Measurements from ENCODE around the gene FAM170B.

FAM170B gene

GRCh38 chr10:49152663-49153062 is 18.8 kb upstream of the FAM170B start:
- DNase-seq (ENCODE audit: low read depth in 2 of 2, low spot score in 1 of 2), result no peak

- no peak for DNase-seq (ENCODE audit: low read depth in 2 of 2, low spot score in 1 of 2)
These were observed 18.2 kb upstream of the FAM170B start for GRCh38 chr10:49152037-49152436.

GRCh38 chr10:49151481-49151880 is 17.7 kb upstream of the FAM170B start:
- no peak for DNase-seq (ENCODE audit: low read depth in 2 of 2, low spot score in 1 of 2)

DNA sequence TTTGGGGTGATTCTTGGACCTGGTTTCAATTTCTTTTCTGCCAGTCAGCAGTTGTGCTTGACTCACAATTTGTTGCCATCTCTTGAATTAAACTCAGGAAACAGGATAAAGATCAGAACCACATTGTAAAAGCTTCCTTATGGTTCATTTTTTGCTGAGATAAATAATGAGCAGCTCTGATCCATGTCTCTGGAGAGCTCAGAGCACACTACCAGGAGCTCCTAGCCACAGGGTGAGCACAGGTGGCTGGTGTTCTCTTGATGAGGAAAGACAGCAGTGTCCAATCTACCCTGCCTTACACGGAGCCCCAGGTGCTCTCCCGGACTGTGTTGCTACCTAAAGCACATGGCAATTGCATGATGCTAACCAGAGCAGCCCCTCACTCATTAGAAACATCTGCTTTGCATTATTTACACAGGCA is 17.2 kb upstream of the FAM170B start:
- no peak for DNase-seq (ENCODE audit: low read depth in 2 of 2, low spot score in 1 of 2)

DNA sequence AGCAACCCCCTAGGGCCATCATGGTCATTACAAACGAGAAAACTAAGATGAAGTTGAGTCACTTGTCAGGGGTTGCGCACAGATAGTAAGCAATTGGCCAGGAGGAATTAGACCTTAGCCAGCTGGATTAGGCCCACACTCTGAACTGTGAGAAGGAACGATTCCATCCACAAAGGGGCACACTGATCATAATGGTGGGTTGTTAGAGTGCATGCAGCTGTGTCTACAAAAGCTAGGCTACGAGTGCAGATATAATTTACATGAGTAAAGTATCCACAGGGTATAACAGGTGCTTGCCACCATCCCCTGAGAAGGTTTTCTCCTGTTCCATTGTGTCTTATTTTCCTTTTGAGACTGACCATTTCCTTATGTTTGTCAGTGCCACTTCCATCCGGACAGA is 16.6 kb upstream of the FAM170B start:
- DNase-seq (ENCODE audit: low read depth in 2 of 2, low spot score in 1 of 2), result no peak

DNA sequence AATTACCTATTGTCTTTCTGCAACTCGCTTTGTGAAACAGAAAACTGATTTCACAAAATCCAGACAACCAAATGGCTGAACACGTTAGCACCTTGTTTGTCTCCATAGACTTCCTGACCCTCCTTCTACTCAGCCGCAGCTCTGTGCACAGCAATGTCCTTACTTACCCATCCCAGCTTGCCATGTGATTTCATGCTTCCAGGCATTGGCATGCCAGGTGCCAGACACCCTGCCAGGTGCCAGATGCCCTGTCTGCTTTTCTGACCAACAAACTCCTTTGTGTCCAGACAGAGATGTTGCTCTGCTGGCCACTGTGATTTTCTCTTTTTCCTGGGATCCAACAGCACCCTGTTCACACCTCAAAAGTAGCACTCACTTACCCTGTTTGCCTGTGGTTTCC is 16.1 kb upstream of the FAM170B start:
- no peak for DNase-seq (ENCODE audit: low read depth in 2 of 2, low spot score in 1 of 2)

DNA sequence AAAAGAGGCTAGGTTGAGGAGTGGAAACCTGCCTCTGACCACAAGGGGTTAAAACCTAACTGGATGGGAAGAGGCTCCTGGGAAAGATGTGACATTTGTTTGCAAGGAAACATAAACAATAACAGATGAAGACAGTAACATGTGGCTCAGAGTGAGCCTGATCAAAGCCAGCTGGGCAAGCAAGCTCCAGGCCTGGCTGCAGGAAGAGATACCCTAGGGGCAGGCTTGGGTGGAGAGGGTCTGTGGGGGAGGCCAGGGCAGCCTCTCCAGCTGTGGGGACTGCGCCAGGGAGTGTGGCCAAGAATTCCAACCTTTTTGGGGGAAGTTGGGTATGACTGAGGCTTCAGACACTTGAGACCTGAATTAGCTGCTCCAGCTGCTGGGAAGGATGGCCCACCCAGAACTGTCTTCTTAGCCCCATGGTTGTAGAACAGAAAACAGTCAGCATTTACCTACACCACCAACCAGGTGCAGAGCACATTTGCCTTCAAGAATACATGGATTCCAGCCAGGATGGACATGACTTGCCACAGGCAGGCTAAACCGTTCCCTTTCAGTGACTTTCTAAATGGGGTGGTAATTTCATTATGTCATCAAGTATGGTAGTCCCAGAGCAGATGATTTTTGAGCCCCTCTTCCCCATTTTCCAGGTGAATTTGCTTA is 10.4 kb upstream of the FAM170B start:
- no peak for DNase-seq (ENCODE audit: low read depth in 2 of 2, low spot score in 1 of 2)

DNA sequence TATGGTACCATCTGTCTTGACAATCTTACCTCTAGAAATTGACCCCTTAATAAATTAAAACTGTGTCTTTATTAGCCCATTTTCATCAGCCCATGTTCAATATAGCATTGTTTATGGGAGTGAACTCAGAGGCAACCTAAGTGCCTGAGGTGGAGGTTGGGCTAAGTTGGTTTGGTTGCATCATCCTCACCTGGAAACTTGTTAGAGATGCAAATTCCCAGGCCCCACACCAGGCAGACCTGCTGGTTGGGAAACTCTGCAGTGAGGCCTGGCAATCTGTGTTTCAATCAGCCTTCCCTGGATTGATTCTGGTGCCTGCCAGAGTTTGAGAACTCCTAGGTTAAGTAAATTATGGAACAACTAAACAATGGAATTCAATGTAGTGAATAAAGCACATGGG is 9.4 kb upstream of the FAM170B start:
- DNase-seq (ENCODE audit: low read depth in 2 of 2, low spot score in 1 of 2), result no peak

DNA sequence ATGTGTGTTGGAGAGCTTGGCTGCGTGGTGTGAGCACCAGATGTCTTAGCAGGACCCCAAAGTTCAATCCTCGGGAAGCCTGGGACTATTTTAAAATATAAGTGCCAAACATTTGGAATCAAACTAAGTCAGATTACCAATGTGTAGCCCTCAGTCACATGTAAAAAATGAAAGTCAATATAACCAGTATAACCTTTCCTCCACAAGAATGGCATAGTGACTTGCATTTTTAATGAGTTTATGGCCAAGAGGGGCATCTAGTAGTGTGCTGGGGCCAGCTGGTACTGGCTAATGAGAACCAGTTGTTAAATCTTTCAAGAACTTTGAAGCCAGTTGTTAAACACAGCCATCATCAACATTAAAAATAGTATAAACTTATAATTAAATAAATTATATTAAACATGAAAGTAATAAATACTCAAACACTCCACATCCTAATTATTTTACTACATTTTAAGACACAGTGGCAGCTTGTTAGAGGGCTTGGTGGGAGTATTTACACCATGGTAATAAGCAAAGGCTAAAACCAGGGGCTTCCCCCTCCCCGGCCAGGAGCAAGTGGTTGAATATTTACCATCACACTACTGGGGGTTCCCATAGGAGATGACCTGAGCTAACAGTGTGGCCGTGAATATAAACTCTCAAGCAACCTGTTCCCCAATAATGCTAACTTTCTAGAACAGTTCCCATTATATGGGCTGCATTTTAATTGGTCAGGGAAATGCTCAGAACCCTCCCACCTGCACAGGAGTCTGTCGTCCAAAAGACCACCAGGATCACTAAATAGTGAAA is 7.9 kb upstream of the FAM170B start:
- DNase-seq (ENCODE audit: low read depth in 2 of 2, low spot score in 1 of 2), result no peak

DNA sequence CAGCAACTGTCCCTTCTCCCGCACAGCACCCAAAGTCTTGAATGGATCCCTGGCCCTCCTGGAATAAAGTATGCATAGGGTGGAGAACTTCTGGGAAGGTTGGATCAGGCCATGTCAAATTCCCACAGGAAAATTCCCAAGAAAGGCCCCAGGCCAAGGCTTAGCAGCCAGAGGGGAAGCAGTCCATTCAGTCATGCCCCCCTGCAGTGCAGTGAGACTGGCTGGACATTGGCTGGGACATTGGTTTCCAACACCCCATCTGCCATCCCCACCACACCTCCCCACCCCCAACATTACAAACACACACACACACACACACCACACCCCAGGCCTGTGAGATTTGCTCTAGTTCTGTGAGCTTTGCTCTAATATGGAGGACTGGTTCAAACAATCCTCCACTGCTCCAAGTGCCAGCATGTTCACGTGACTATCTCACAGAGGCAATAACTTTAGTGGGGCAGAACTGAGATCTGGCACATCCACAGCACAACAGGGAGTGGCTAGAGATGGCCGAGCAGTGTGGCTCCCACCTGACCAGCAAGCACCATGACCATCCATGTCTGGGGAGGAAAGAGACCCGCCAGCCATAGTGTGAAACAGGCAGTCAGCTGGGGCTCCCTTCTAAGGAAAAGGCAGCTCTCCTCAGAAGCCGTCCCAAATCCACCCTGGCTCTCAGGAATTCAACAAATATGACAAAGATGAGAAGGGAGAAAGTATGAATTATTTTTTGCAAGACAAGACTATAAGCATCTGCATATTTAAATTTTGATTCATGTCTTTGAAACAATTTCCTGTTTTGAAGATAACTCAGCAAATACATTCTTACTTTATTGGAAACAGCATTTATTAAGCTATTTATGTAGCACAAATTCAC is 6.7 kb upstream of the FAM170B start:
- no peak for DNase-seq (ENCODE audit: low read depth in 2 of 2, low spot score in 1 of 2)

GRCh38 chr10:49139846-49140195 is 6.0 kb upstream of the FAM170B start:
- DNase-seq (ENCODE audit: low read depth in 2 of 2, low spot score in 1 of 2), result no peak

DNA sequence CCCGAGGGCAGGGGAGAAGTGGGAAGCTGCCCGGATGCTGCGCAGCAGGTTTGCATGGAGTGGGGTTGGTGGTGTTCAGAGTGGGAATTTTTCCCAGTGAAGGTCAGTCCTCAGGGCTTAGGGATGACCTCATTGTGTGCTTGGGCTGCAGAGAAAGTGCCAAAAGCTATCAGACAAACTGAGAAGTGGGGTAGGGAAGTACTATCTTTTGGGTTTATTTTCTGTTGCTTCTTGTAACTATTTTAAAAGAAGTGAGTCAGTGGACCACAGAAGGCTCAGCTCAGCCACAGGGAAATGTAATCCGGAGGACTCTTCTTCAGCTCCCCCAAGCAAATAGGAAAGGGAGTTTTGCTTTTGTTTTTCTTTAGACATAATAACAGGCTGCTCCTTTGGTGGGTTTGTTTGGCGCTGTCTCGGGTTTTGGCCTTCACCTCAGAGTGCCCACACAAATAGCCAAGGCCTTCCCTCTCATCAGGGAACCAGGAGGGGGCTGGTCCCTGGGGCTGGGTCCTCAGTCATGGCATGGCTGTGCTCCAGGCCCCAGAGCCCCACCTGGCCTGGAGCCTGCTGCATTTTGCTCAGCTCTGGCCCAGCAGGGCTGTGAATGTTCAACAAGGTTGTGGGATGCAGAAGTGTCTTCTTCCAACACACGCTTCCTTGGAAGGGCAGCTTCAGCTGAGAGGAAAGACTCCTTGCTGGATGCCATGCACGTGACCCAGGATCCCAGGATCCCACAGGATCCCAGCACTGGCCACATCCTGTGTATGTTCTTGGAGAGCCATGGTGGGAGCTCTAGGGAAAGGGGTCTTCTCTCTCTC is 5.4 kb upstream of the FAM170B start:
- DNase-seq (ENCODE audit: low read depth in 2 of 2, low spot score in 1 of 2), result no peak

DNA sequence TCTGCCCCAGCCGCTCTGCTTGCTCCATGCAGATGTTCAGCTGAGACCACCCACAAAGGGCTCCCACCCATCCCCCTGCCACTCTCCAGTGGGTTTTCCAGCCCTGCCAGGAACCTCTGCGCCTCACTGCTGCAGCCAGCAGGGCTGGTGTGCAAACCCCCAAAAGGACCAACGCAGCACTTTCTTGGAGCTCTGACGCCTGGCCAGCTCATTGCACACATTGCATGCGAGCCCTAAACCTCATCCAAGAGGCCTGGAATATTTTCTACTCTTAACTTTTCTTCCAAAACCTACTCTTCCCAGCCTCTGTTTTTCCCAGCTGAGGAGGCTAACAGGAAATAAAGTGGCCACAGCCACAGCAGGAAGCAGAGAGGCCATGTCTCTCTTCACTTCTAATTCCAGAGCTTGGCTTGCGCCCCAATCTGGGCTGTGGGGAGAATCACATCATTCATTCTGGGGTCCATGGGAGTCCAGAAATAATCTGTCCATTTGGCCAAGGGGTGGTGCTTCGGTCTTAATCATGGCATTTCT is 4.6 kb upstream of the FAM170B start:
- no peak for DNase-seq (ENCODE audit: low read depth in 2 of 2, low spot score in 1 of 2)

- no peak for DNase-seq (ENCODE audit: low read depth in 2 of 2, low spot score in 1 of 2)
These were observed 2.7 kb upstream of the FAM170B start for GRCh38 chr10:49136525-49136924.

DNA sequence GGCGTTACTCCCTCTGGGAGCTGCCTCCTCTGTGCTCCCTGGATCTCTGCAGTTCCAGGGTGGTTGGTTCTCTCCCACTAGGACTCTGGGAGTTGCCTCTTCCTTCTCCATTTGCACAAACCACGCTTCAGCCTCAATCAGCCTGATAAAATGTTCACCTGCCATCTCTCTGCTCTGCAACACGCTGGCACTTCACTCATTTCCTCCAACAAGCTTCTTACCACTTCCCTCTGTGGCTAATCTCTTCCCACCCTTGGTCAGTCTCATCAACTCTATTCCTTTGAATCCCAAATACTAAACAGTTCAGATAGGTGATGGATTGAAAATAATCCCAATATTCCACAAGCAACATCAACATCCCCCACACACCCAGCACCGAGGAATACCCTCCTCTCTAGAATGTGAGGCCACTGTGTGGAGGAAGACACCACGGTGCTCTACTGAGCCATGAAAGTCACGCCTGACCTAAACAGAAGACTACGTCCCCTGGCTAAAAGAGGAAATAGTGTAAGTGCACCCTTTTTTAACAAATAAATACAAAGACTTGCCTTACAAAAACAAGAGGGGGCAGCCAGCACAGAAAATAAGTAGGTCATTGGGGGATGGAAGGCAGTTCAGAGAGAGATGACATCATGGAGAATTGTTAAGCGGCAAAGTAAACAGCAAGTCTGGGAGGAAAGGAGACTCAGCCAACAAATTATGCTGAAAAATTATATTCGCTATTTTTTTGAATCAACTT is 1.9 kb upstream of the FAM170B start:
- DNase-seq (ENCODE audit: low read depth in 2 of 2, low spot score in 1 of 2), result no peak

GRCh38 chr10:49134327-49134726 is 506 bp upstream of the FAM170B start:
- no peak for DNase-seq (ENCODE audit: low read depth in 2 of 2, low spot score in 1 of 2)

- no peak for DNase-seq (ENCODE audit: low read depth in 2 of 2, low spot score in 1 of 2)
These were observed 1.5 kb downstream of the FAM170B start for GRCh38 chr10:49132362-49132737.

GRCh38 chr10:49131507-49132361 is 2.1 kb downstream of the FAM170B start:
- no peak for DNase-seq (ENCODE audit: low read depth in 2 of 2, low spot score in 1 of 2)

DNA sequence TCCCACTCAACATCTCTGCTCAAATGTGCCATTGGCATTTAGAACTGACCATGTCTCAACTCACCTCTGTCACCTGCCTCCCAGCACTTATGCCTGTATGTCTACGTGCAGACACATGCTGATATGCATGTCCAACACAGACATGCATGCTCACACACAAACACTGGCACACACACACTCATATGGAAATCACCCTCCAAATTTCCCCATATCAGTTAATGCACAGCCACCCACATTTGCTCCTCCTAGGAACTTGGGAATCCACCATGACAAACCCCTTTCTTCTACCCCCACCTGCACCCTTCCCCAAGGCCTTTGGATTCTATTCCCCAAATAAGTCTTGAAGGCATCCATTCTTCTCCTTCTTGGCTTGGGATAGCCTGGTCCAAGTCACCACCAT is 4.4 kb downstream of the FAM170B start:
- DNase-seq (ENCODE audit: low read depth in 2 of 2, low spot score in 1 of 2), result no peak

Data from stimulated activated CD8-positive, alpha-beta memory T cell treated with anti-CD3 and anti-CD28 coated beads, Interleukin-4, amount 100 ng/mL, for 4 hours (primary cell).